LNCaP clone FGC (cell line): ENCODE results near the gene FRK.

Source experiments
- DNase-seq: peaks from one replicate; pipeline ENCODE4 v3.0.0-alpha.2; 2011; ENCODE audit warnings: low read depth
- H3K4me3 ChIP-seq: 2 replicates; pipeline ENCODE4 v1.5.1; 2011; ENCODE audit warnings: mild to moderate bottlenecking, low read depth, low read length, control low read depth
- TF ChIP-seq, protein P1 (sequence below): IDR thresholded peaks from 2 replicates; pipeline ENCODE4 v1.5.1; 2012; ENCODE audit warnings: mild to moderate bottlenecking; ENCODE audit not compliant: control insufficient read depth, insufficient read depth; ENCODE audit errors: extremely low read depth

Gene FRK

DNA sequence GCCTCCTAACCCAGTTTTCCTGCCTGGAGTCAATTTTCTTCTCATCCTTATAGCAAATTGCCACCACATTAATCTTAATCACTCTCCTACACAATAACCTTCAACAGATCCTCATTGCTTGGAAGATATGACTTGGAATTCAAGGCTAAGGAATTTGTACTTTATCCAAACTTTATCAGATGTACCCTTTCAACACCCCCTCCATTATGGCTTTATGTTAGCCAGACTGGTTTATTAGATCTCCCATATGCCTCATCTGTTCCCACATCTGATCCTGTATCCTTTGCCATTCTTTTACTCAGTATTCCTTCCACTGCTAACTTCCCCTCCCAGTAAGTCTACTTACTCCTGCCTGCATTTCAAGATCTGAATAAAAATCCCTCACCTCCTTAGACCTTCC lies 4.0 kb upstream of the FRK start:
- H3K4me3 ChIP-seq: no peak overlapping the region
- DNase-seq: no peak
- TF ChIP-seq, protein P1, sequence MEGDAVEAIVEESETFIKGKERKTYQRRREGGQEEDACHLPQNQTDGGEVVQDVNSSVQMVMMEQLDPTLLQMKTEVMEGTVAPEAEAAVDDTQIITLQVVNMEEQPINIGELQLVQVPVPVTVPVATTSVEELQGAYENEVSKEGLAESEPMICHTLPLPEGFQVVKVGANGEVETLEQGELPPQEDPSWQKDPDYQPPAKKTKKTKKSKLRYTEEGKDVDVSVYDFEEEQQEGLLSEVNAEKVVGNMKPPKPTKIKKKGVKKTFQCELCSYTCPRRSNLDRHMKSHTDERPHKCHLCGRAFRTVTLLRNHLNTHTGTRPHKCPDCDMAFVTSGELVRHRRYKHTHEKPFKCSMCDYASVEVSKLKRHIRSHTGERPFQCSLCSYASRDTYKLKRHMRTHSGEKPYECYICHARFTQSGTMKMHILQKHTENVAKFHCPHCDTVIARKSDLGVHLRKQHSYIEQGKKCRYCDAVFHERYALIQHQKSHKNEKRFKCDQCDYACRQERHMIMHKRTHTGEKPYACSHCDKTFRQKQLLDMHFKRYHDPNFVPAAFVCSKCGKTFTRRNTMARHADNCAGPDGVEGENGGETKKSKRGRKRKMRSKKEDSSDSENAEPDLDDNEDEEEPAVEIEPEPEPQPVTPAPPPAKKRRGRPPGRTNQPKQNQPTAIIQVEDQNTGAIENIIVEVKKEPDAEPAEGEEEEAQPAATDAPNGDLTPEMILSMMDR: no peak

DNA sequence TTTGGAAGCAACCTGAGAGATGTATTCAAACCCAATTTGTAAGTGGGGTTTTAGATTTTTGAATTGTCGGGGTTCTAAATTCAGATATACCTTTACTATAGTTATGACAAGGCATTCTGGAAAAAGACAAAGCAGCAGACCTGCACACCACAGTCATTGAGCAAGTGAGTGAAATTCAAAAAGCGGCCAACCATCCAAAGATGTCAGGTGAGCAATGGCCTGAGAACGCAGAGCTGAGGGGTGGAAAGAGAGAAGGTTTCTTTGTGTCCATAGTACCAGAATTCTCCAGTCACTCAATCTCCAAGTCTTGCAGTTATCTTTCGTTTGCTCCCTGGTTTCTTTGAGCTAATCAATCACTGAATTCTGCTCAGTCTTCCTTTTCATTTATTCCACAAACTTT lies 1.8 kb upstream of the FRK start:
- DNase-seq: no peak
- TF ChIP-seq, protein P1: no peak
- no peak overlapping the region for H3K4me3 ChIP-seq

DNA sequence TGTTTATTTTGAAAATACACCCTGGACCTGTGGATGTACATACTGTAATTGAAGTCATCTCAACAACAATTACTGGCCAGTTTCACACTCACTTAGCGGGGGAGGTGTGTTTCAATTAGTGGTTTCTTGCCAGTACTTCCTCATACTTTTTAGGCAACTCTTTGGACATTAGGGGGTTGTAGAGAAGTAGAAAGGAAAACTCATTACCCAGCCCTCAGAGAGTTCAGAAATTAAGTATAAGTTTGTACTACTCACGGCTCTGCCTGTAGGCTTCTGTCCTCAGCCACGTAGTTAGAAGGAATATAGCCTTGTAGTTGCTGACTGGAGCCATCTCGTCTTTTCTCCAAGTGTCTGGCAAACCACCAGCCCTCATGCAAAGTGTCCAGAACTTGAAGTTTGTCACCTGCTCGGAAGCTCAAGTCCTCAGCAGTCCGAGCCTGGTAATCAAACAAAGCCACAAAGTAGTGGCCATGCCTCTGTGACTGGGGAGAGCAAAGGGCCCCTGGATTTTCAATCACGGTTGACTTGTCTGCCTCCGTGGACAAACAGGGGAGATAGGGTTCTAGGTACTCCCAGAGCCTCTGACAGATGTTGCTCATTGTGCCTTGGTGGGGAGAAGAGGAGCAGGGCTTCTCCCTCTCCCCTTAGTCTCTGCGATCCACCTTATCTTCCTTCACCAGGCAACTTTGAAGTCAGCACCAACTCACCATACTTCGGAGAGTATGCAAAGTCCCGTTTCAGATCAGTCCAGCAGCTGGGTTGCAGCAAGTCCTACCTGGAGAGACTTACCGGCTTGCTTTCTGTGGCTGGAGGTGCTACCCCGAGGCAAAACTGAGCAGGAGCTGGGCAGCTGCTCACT lies 749 bp downstream of the FRK start:
- peak overlapping the region; percentile 56 for H3K4me3 ChIP-seq
- no peak for DNase-seq
- TF ChIP-seq, protein P1: no peak

DNA sequence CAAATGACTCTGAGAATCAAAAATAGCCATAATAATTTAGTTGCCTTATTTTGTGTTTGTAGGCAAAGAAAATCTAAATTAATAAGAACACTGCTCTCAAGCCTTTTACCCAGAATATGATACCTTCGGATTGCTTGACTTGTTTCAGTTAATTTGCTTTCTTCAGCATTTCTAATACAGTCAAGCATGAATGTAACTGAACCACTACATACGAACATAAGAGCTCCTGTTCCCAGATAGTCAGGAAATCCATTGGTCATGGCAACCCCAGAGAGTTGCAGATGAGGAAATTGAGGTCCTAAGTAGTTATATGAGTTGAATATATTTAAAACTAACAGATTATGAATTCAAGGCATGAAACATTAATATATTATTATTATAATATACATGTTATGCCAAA lies 2.9 kb downstream of the FRK start:
- H3K4me3 ChIP-seq: no peak overlapping the region
- no peak for DNase-seq
- TF ChIP-seq, protein P1: no peak

- no peak overlapping the region for H3K4me3 ChIP-seq
- TF ChIP-seq, protein P1: no peak
- no peak for DNase-seq
Measured at GRCh38 chr6:116055513-116055912, 5.2 kb downstream of the FRK start.

GRCh38 chr6:116051244-116051643 lies 9.4 kb downstream of the FRK start:
- TF ChIP-seq, protein P1: no peak
- DNase-seq: no peak
- no peak overlapping the region for H3K4me3 ChIP-seq

- H3K4me3 ChIP-seq: no peak overlapping the region
- no peak for DNase-seq
- TF ChIP-seq, protein P1: no peak
Measured at GRCh38 chr6:116050737-116051136, 10.0 kb downstream of the FRK start.
